ENCODE measurements around the gene TUBGCP4. TPM values are rescaled to one million over a fixed set of nuclear protein-coding genes. Genes with fewer than 3 reads are reported as not detected.

TUBGCP4 gene
- total and polyA plus RNA-seq, 2 of the 4 experiments (the other 2 are of a cell fraction), result 7.9 to 12.7 TPM

- DNase-seq (peak; percentile 50), ATAC-seq (ENCODE audit: low read depth) (peak; percentile 36; the same call in 1 of the 2 replicates)
- Histone ChIP-seq H4K91ac (ENCODE audit: insufficient read depth, low read depth, low read length) (peak overlapping the region; percentile 29; the same call in 1 of the 2 replicates), H4K5ac (ENCODE audit: low read depth, low read length) (no peak overlapping the region), H4K20me1 (ENCODE audit: insufficient read depth, low read length) (no peaks in the 10 kb centered on the region; the same call in 1 of the 2 replicates), H3K56ac (ENCODE audit: extremely low read depth, insufficient read depth, low read length) (no peak overlapping the region), H2BK20ac (ENCODE audit: low read depth, low read length) (no peak overlapping the region), H3K27me3 (ENCODE audit: control insufficient read depth, insufficient read depth, low read length) (no peaks in the 10 kb centered on the region), H3K79me1 (ENCODE audit: low read depth in 1 of 2, low read length in 2 of 2) (peaks cover 1 to 5% of the 10 kb centered on the region in 2 experiments; a peak in 3 of 4 replicates), H3K14ac (replicated peaks; ENCODE audit: low read depth, low read length) (no peak overlapping the region), H3K36me3 (ENCODE audit: control insufficient read depth, insufficient read depth, low read length) (peaks cover 31% of the 10 kb centered on the region), H2AK5ac (ENCODE audit: low read depth, low read length) (0 out of 2 replicates have a peak overlapping the region, but pooled peaks have one; percentile 24), H4K8ac (ENCODE audit: low read depth in 2 of 2, low read length in 2 of 2) (peak overlapping the region in 1 of 2 experiments; percentile 44; a peak in 2 of 4 replicates), H3K4ac (ENCODE audit: low read depth, low read length) (no peak overlapping the region; the same call in 1 of the 2 replicates), H2AFZ (replicated peaks; ENCODE audit: low read length, poor library complexity) (no peak overlapping the region), H3K23ac (ENCODE audit: low read depth, low read length) (no peak overlapping the region), H3K4me1 (ENCODE audit: control insufficient read depth, insufficient read depth, low read length) (peaks cover 4% of the 10 kb centered on the region), H3K9me1 (ENCODE audit: insufficient read depth, low read length) (0 out of 2 replicates have a peak, but pooled peaks cover under 1% of the 10 kb centered on the region), H3K27ac (ENCODE audit: insufficient read depth, low read length) (peak overlapping the region; percentile 83; the same call in 1 of the 2 replicates), H2BK120ac (ENCODE audit: low read depth, low read length) (peak overlapping the region; percentile 24; the same call in 1 of the 2 replicates), H3K4me3 (ENCODE audit: insufficient read depth, low read depth, low read length) (no peak overlapping the region), H3K9me3 (ENCODE audit: control insufficient read depth, insufficient read depth, low read length) (no peaks in the 10 kb centered on the region), H2BK15ac (ENCODE audit: low read depth, low read length) (no peak overlapping the region; the same call in 2 of the 3 replicates), H3K4me2 (ENCODE audit: low read depth, low read length) (peak overlapping the region; percentile 1; the same call in 1 of the 2 replicates), H2BK5ac (ENCODE audit: low read depth, low read length, poor library complexity, severe bottlenecking) (peak overlapping the region; percentile 83), H2AK9ac (replicated peaks; ENCODE audit: low read depth, low read length, poor library complexity) (no peak overlapping the region), H3K18ac (ENCODE audit: low read depth, low read length) (no peak overlapping the region), H3K9ac (ENCODE audit: low read depth, low read length) (no peak overlapping the region; the same call in 1 of the 2 replicates)
- ChIA-PET POLR2A (ENCODE audit: unreplicated experiment) (interaction anchor here (1.1 kb wide), 1 partner anchor 13 kb away, joined by 3 read pairs; no protein-coding TSS in a partner anchor), CTCF (interaction anchor here (0.6 to 2.0 kb wide), 7 partner anchors 9 to 75 kb away, joined by 3 to 10 read pairs (median 5); no protein-coding TSS in a partner anchor)
- dilution Hi-C loops (cut with HindIII; ENCODE audit: low sequenced_read_pairs, unreplicated experiment), result no loop called here
- in situ Hi-C loops (cut with MboI; ENCODE audit: low sequenced_read_pairs), result no loop called here
- no TSS peak for BruUV-seq (replicated peaks)
- TF ChIP-seq BHLHE40 (IDR thresholded peaks at IDR 0.05; ENCODE audit: low read depth, low read length), result no peak
- TF ChIP-seq RAD21 (IDR thresholded peaks at IDR 0.05; ENCODE audit: low read length), result no peak
- no peak for TF ChIP-seq FOS (IDR thresholded peaks at IDR 0.05; ENCODE audit: low read depth, low read length)
- no peak for TF ChIP-seq MXI1 (IDR thresholded peaks at IDR 0.05; ENCODE audit: borderline replicate concordance, low read depth, low read length)
- TF ChIP-seq RCOR1 (IDR thresholded peaks at IDR 0.05; ENCODE audit: insufficient replicate concordance, low read length), result no peak
- no peak for TF ChIP-seq CTCF (conservative IDR thresholded peaks at IDR 0.05; ENCODE audit: low read depth, low read length)
- intact Hi-C loops (cut with micrococcal nuclease), result loop anchor here (1.0 to 10.0 kb wide), 3 partner anchors 69 to 323 kb away; no protein-coding TSS in a partner anchor
Measured at GRCh38 chr15:43441316-43441715, 70.4 kb downstream of the TUBGCP4 start.
